ENCODE results near the gene ABHD5. TPM values are rescaled to one million over a fixed set of nuclear protein-coding genes. Genes with fewer than 3 reads are reported as not detected.
A peak's percentile ranks its signal among the peaks of the same experiment; 100 is the strongest.

Gene ABHD5
- total RNA-seq, 4 donors from 2014 or later = 12.4 to 50.6 (median 22.8) TPM

GRCh38 chr3:43736558-43737440 is 46.1 kb downstream of the ABHD5 start:
- peak in 2 of 3 donors; percentile 50 to 57 for DNase-seq
- peak overlapping the region in 3 of 4 donors; percentile 44 to 89 (median 79) for H3K27ac ChIP-seq

DNA sequence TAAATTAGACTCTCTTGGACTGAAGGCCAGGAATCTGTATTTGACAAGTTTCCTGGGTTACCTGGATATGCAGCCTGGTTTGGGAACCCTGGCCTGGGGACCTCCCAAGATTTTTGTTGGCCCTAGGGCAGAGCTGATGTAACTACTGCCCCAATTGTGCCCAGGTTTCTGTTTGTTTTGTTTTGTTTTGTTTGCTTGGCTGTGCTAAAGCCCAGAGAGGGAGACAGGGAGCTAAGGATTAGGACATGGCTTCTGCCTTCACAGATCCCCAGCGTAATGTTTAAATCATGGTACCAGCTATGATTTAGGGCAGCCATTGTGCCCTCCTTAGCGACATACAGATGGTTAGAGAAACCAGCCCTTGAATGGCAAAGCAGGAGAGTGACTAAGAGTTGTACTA is 47.6 kb downstream of the ABHD5 start:
- H3K27me3 ChIP-seq = no peaks in the 10 kb centered on the region
- peaks cover 0 to 33% (median 0%) of the 10 kb centered on the region in 4 donors for H3K4me1 ChIP-seq
- H3K9me3 ChIP-seq = no peaks in the 10 kb centered on the region
- no peak for DNase-seq
- H3K36me3 ChIP-seq = no peaks in the 10 kb centered on the region
- H3K27ac ChIP-seq = peak overlapping the region in 1 of 4 donors; percentile 79
- no peak overlapping the region for H3K4me3 ChIP-seq
- TF ChIP-seq POLR2A (IDR thresholded peaks at IDR 0.05) (no peak), CTCF (IDR thresholded peaks at IDR 0.05) (no peak)

More at GRCh38 chr3:43736558-43737440, 46.1 kb downstream of the ABHD5 start:
- Histone ChIP-seq H3K4me1 (peaks cover 0 to 21% (median 0%) of the 10 kb centered on the region in 4 donors), H3K4me3 (no peak overlapping the region), H3K36me3 (peaks cover 0 to 5% (median 0%) of the 10 kb centered on the region in 3 donors), H3K27me3 (no peaks in the 10 kb centered on the region), H3K9me3 (no peaks in the 10 kb centered on the region)
- TF ChIP-seq CTCF (IDR thresholded peaks at IDR 0.05) (no peak), POLR2A (IDR thresholded peaks at IDR 0.05) (peak in 1 of 2 donors; percentile 19)

DNA sequence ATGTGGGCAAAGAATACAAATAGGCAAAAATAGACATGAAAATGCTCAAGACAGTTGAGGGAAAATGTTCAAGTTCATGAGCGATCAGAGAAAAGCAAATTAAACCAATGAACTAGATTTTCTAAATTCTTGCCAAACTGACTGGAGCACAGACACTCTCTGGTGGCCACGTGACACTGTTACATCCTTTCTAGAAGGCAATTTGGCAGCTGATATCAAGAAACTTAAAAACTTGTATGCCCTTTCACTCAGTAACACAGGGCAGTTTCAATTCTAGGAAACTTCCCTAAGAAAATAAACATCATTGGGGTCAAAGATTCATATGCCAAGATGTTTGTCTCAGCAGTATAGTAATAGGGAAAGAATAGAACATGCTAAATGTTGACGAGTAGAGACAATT is 52.2 kb downstream of the ABHD5 start:
- TF ChIP-seq CTCF (IDR thresholded peaks at IDR 0.05) (peak in 2 of 6 experiments; percentile 12 to 43), POLR2A (IDR thresholded peaks at IDR 0.05) (no peak)
- Histone ChIP-seq H3K4me1 (peaks cover 0 to 18% (median 0%) of the 10 kb centered on the region in 4 donors), H3K27me3 (no peaks in the 10 kb centered on the region), H3K36me3 (no peaks in the 10 kb centered on the region), H3K4me3 (no peak overlapping the region), H3K27ac (no peak overlapping the region), H3K9me3 (peaks cover 0 to 9% (median 0%) of the 10 kb centered on the region in 4 donors)
- no peak for DNase-seq

GRCh38 chr3:43747641-43748040 is 56.9 kb downstream of the ABHD5 start:
- peaks cover 0 to 7% (median 0%) of the 10 kb centered on the region in 4 donors for H3K4me1 ChIP-seq
- H3K27ac ChIP-seq = no peak overlapping the region
- no peaks in the 10 kb centered on the region for H3K27me3 ChIP-seq
- no peaks in the 10 kb centered on the region for H3K36me3 ChIP-seq
- no peak overlapping the region for H3K4me3 ChIP-seq
- TF ChIP-seq CTCF (IDR thresholded peaks at IDR 0.05) (no peak), POLR2A (IDR thresholded peaks at IDR 0.05) (no peak)
- DNase-seq = no peak
- peaks cover 0 to 9% (median 0%) of the 10 kb centered on the region in 4 donors for H3K9me3 ChIP-seq

DNA sequence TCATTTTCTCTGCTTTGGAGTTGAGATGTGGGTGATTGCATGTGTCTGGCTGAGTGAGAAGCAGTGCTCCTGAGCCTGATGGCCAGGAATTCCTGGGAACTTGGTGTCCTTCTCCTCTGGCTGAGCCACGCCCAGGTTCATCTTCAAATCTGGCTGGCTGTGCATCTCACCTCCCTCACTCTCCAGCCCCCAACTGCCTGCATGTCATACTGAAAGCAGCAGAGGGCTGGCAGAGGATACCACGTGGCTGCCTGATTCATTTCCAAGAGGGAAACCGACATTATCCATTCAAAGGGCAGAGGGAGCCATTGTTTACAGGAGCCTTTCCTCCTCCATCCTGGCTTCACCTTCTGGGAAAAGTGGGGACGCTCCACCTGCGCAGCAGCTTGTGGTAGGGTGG is 57.4 kb downstream of the ABHD5 start:
- Histone ChIP-seq H3K4me1 (peaks cover 0 to 2% (median 0%) of the 10 kb centered on the region in 4 donors), H3K27ac (no peak overlapping the region), H3K36me3 (no peaks in the 10 kb centered on the region), H3K4me3 (no peak overlapping the region), H3K9me3 (peaks cover 0 to 9% (median 0%) of the 10 kb centered on the region in 4 donors), H3K27me3 (no peaks in the 10 kb centered on the region)
- no peak for DNase-seq
- TF ChIP-seq CTCF (IDR thresholded peaks at IDR 0.05) = no peak
- TF ChIP-seq POLR2A (IDR thresholded peaks at IDR 0.05) = no peak

All from Peyer's patch (tissue), 4 donors.